H9 (cell line): ENCODE measurements around the gene ERCC5. TPM values are rescaled to one million over a fixed set of nuclear protein-coding genes. Genes with fewer than 3 reads are reported as not detected.

Source experiments
- DNase-seq: peaks from one replicate; pipeline ENCODE4 v3.0.0-alpha.2; 2017
- H2AFZ ChIP-seq: one replicate; pipeline ENCODE4 v1.6.1; 2013; ENCODE audit warnings: mild to moderate bottlenecking, low read length, control low read depth, moderate library complexity
- H2AK5ac ChIP-seq: 2 replicates; pipeline ENCODE4 v1.6.1; 2013; ENCODE audit warnings: low read length, control low read depth, mixed read lengths; ENCODE audit not compliant: insufficient read length
- H2BK120ac ChIP-seq: one replicate; pipeline ENCODE4 v1.6.1; 2013; ENCODE audit warnings: low read depth, mild to moderate bottlenecking, low read length, control low read depth, inconsistent platforms; ENCODE audit not compliant: poor library complexity, severe bottlenecking
- H2BK12ac ChIP-seq: 2 replicates; pipeline ENCODE4 v1.6.1; 2013; ENCODE audit warnings: low read length, control low read depth, mixed read lengths, low read depth; ENCODE audit not compliant: insufficient read length
- H2BK15ac ChIP-seq: 2 replicates; pipeline ENCODE4 v1.6.1; 2013; ENCODE audit warnings: low read depth, low read length, control low read depth
- H2BK20ac ChIP-seq: one replicate; pipeline ENCODE4 v1.6.1; 2013; ENCODE audit warnings: low read depth, mild to moderate bottlenecking, low read length, control low read depth, inconsistent platforms; ENCODE audit not compliant: poor library complexity, severe bottlenecking
- H2BK5ac ChIP-seq: 2 replicates; pipeline ENCODE4 v1.6.1; 2013; ENCODE audit warnings: low read length, control low read depth, mixed read lengths; ENCODE audit not compliant: insufficient read length
- H3K14ac ChIP-seq: 2 replicates; pipeline ENCODE4 v1.6.1; 2013; ENCODE audit warnings: low read length, control low read depth; ENCODE audit not compliant: insufficient read depth
- H3K18ac ChIP-seq: 2 replicates; pipeline ENCODE4 v1.6.1; 2013; ENCODE audit warnings: low read depth, mild to moderate bottlenecking, mixed read lengths, low read length, control low read depth; ENCODE audit not compliant: insufficient read length
- H3K23ac ChIP-seq: 2 replicates; pipeline ENCODE4 v1.6.1; 2013; ENCODE audit warnings: low read length, control low read depth, mixed read lengths, low read depth; ENCODE audit not compliant: insufficient read length
- H3K23me2 ChIP-seq: 2 replicates; pipeline ENCODE4 v1.6.1; 2013; ENCODE audit warnings: low read depth, mild to moderate bottlenecking, mixed read lengths, low read length, control low read depth; ENCODE audit not compliant: insufficient read length, poor library complexity, severe bottlenecking
- H3K27ac ChIP-seq: 2 replicates; pipeline ENCODE4 v1.5.1; 2013; ENCODE audit warnings: low read length, control low read depth, mixed read lengths, low read depth; ENCODE audit not compliant: insufficient read length
- H3K27me3 ChIP-seq: 2 replicates; pipeline ENCODE4 v1.6.1; 2013; ENCODE audit warnings: low read length, control low read depth, inconsistent platforms; ENCODE audit not compliant: insufficient read depth
- H3K4ac ChIP-seq: 2 replicates; pipeline ENCODE4 v1.6.1; 2013; ENCODE audit warnings: low read depth, mild to moderate bottlenecking, control low read depth, inconsistent platforms, low read length, moderate library complexity
- H3K4me1 ChIP-seq: 2 replicates; pipeline ENCODE4 v1.6.1; 2013; ENCODE audit warnings: low read length, control low read depth, inconsistent platforms; ENCODE audit not compliant: insufficient read depth
- H3K4me2 ChIP-seq: 2 replicates; pipeline ENCODE4 v1.6.1; 2013; ENCODE audit warnings: low read length, control low read depth, mixed read lengths; ENCODE audit not compliant: insufficient read length, insufficient read depth
- H3K56ac ChIP-seq: 2 replicates; pipeline ENCODE4 v1.6.1; 2013; ENCODE audit warnings: low read depth, mild to moderate bottlenecking, mixed read lengths, low read length, control low read depth; ENCODE audit not compliant: insufficient read length
- H3K79me1 ChIP-seq: 2 replicates; pipeline ENCODE4 v1.6.1; 2013; ENCODE audit warnings: low read depth, mild to moderate bottlenecking, moderate library complexity, low read length, control low read depth, inconsistent platforms; ENCODE audit not compliant: insufficient read depth, poor library complexity, severe bottlenecking
- H3K79me2 ChIP-seq: 2 replicates; pipeline ENCODE4 v1.6.1; 2013; ENCODE audit warnings: low read length, control low read depth, inconsistent platforms; ENCODE audit not compliant: insufficient read depth
- H3K9ac ChIP-seq: 2 replicates; pipeline ENCODE4 v1.6.1; 2013; ENCODE audit warnings: low read length, control low read depth, mixed read lengths; ENCODE audit not compliant: insufficient read length; ENCODE audit errors: extremely low read depth
- H3K9me3 ChIP-seq: one replicate; pipeline ENCODE4 v1.6.1; 2013; ENCODE audit warnings: low read depth, low read length, inconsistent platforms; ENCODE audit not compliant: control insufficient read depth
- H3T11ph ChIP-seq: one replicate; pipeline ENCODE4 v1.6.1; 2013; ENCODE audit warnings: mild to moderate bottlenecking, low read length, control low read depth, inconsistent platforms
- H4K20me1 ChIP-seq: one replicate; pipeline ENCODE4 v1.6.1; 2013; ENCODE audit not compliant: control insufficient read depth, insufficient read length, insufficient read depth
- H4K5ac ChIP-seq: 2 replicates; pipeline ENCODE4 v1.6.1; 2013; ENCODE audit warnings: low read depth, mild to moderate bottlenecking, mixed read lengths, low read length, control low read depth; ENCODE audit not compliant: insufficient read length
- H4K8ac ChIP-seq: replicated peaks from 2 replicates; pipeline ENCODE4 v1.6.1; 2013; ENCODE audit warnings: low read length, control low read depth, mixed read lengths, low read depth; ENCODE audit not compliant: insufficient read length
- H4K91ac ChIP-seq: 2 replicates; pipeline ENCODE4 v1.6.1; 2013; ENCODE audit warnings: low read depth, mild to moderate bottlenecking, moderate library complexity, mixed read lengths, low read length, control low read depth; ENCODE audit not compliant: insufficient read length
- H3K27ac Mint-ChIP-seq, 3 experiments: 2 replicates in 2 of 3; 3 replicates in 1 of 3; pipeline ENCODE4 v1.8.0; 2020 to 2021; ENCODE audit warnings: mixed read lengths in 3 of 3, mild to moderate bottlenecking in 1 of 3, moderate library complexity in 1 of 3
- H3K27me3 Mint-ChIP-seq: 2 replicates; pipeline ENCODE4 v1.8.0; 2021; ENCODE audit warnings: low read depth, mild to moderate bottlenecking, moderate library complexity, mixed read lengths
- H3K36me3 Mint-ChIP-seq, 3 experiments: 2 replicates in 2 of 3; 3 replicates in 1 of 3; pipeline ENCODE4 v1.8.0; 2020 to 2021; ENCODE audit warnings: low read depth in 3 of 3, mixed read lengths in 3 of 3; ENCODE audit not compliant: insufficient read depth in 1 of 3
- H3K4me1 Mint-ChIP-seq, 2 experiments: 2 replicates each; pipeline ENCODE4 v1.8.0; 2020; ENCODE audit warnings: mixed read lengths in 2 of 2
- H3K4me3 Mint-ChIP-seq, 2 experiments: 2 replicates in 1 of 2; 3 replicates in 1 of 2; pipeline ENCODE4 v1.8.0; 2020 to 2021; ENCODE audit warnings: mild to moderate bottlenecking in 2 of 2, mixed read lengths in 2 of 2, moderate library complexity in 1 of 2
- H3K9me3 Mint-ChIP-seq, 2 experiments: 2 replicates in 1 of 2; 3 replicates in 1 of 2; pipeline ENCODE4 v1.8.0; 2020; ENCODE audit warnings: mild to moderate bottlenecking in 2 of 2, mixed read lengths in 2 of 2, moderate library complexity in 1 of 2
- CTCF ChIP-seq: fragments of 200-600 bp; sonication (generic); conservative IDR thresholded peaks from 3 replicates; pipeline ENCODE4 v1.8.0; 2021; ENCODE audit warnings: antibody characterized with exemption, mild to moderate bottlenecking
- WGBS: extraction: QIAGEN DNeasy Blood & Tissue Kit; methylation state at CpG from one replicate; pipeline ENCODE4 v1.1.7; 2013; ENCODE audit warnings: missing lambda C conversion rate, low lambda C conversion rate, mixed read lengths; ENCODE audit not compliant: insufficient read length; ENCODE audit errors: extremely low coverage; 5-methylcytosine and 5-hydroxymethylcytosine counted together
- total RNA-seq: library from RNA; stranded (reverse); gene quantifications from 2 replicates; pipeline ENCODE4 v1.2.1, GENCODE V29; 2021

Gene ERCC5
- total RNA-seq, 1 experiment from 2014 or later = 26.8 TPM

DNA sequence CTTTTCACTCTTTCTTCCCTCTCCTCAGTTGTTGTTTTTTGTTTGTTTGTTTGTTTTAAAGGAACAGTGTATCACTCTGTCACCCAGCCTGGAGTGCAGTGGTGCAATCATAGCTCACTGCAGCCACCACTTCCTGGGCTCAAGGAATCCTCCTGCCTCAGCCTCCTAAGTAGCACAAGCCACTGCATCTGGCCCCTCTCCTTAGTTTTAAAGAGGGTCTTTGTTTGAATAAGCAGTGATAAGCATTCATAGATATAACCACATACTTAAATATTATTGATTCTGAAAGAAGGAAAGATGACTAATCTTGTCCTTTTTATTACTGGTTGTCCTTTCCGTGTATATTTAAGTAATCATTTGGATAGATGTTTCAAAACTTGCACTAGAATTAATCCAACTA is 26.7 kb downstream of the ERCC5 start:
- Histone ChIP-seq H2AFZ (no peak overlapping the region), H3K27me3 (no peaks in the 10 kb centered on the region), H2BK120ac (no peak overlapping the region), H4K5ac (no peak overlapping the region), H2BK20ac (no peak overlapping the region), H3K4me1 (no peaks in the 10 kb centered on the region), H3K9ac (no peak overlapping the region), H2BK12ac (no peak overlapping the region), H4K20me1 (no peaks in the 10 kb centered on the region), H3K23me2 (no peaks in the 10 kb centered on the region), H3K18ac (no peak overlapping the region), H3K79me1 (no peaks in the 10 kb centered on the region), H3K4me2 (no peak overlapping the region), H4K8ac (no peak overlapping the region), H3K14ac (no peak overlapping the region), H3K4ac (no peak overlapping the region), H3K27ac (no peak overlapping the region), H3K23ac (no peak overlapping the region), H4K91ac (no peak overlapping the region), H3T11ph (no peak overlapping the region), H2BK5ac (no peak overlapping the region), H3K9me3 (no peaks in the 10 kb centered on the region), H2AK5ac (no peak overlapping the region), H3K56ac (no peak overlapping the region), H3K79me2 (no peaks in the 10 kb centered on the region), H2BK15ac (no peak overlapping the region)
- Mint-ChIP-seq H3K36me3 (peaks cover 5 to 33% (median 22%) of the 10 kb centered on the region in 3 experiments; a peak in 6 of 7 replicates), H3K27me3 (no peaks in the 10 kb centered on the region), H3K4me3 (no peak overlapping the region), H3K9me3 (no peaks in the 10 kb centered on the region), H3K4me1 (peaks cover 15 to 17% of the 10 kb centered on the region in 2 experiments), H3K27ac (no peak overlapping the region; a peak in 1 of 7 replicates)
- no CpG with 5 or more reads among the region's 1 CpG for WGBS
- no peak for DNase-seq
- no peak for TF ChIP-seq CTCF
